NT2/D1 (cell line): ENCODE measurements around the gene ZNF469.
A peak's percentile ranks its signal among the peaks of the same experiment; 100 is the strongest.
"Not testable (repeated sequence)": the region's sequence is repeated elsewhere in the genome, so short reads cannot be mapped to it uniquely, and the experiment has no call there.

Experiments
- DNase-seq: peaks from one replicate; pipeline ENCODE4 v3.0.0-alpha.2; 2011; ENCODE audit warnings: low read depth, low spot score
- H3K27me3 ChIP-seq: 2 replicates; pipeline ENCODE4 v1.6.0; 2011; ENCODE audit warnings: mild to moderate bottlenecking; ENCODE audit not compliant: insufficient read length, insufficient read depth
- H3K36me3 ChIP-seq: 2 replicates; pipeline ENCODE4 v1.6.1; 2011; ENCODE audit warnings: mild to moderate bottlenecking, low read length, mixed read lengths; ENCODE audit not compliant: insufficient read depth, insufficient read length
- H3K4me1 ChIP-seq: 2 replicates; pipeline ENCODE4 v1.5.1; 2011; ENCODE audit not compliant: insufficient read depth, insufficient read length
- H3K4me3 ChIP-seq: 2 replicates; pipeline ENCODE4 v1.5.1; 2011; ENCODE audit warnings: low read depth; ENCODE audit not compliant: insufficient read length
- H3K9ac ChIP-seq: 2 replicates; pipeline ENCODE4 v1.6.0; 2011; ENCODE audit warnings: low read depth; ENCODE audit not compliant: insufficient read length
- H3K9me3 ChIP-seq: 2 replicates; pipeline ENCODE4 v1.5.1; 2011; ENCODE audit warnings: mild to moderate bottlenecking, low read length; ENCODE audit not compliant: insufficient read depth
- SUZ12 ChIP-seq: IDR thresholded peaks from 2 replicates; pipeline ENCODE4 v1.6.1; 2011; ENCODE audit not compliant: insufficient read length, insufficient read depth; ENCODE audit errors: extremely low read depth
- YY1 ChIP-seq: IDR thresholded peaks from 2 replicates; pipeline ENCODE4 v1.6.1; 2011; ENCODE audit not compliant: insufficient read length, insufficient read depth
- ZNF274 ChIP-seq: IDR thresholded peaks from 2 replicates; pipeline ENCODE4 v1.6.1; 2011; ENCODE audit warnings: mild to moderate bottlenecking, low read depth, low read length

The ZNF469 gene

GRCh38 chr16:88406096-88407041 lies 23.6 kb downstream of the ZNF469 start:
- Histone ChIP-seq H3K9ac (no peak overlapping the region), H3K36me3 (no peaks in the 10 kb centered on the region), H3K4me3 (no peak overlapping the region), H3K27me3 (no peaks in the 10 kb centered on the region), H3K9me3 (no peaks in the 10 kb centered on the region), H3K4me1 (peaks cover 7% of the 10 kb centered on the region)
- no peak for DNase-seq
- TF ChIP-seq SUZ12, result no peak
- no peak for TF ChIP-seq YY1
- no peak for TF ChIP-seq ZNF274

GRCh38 chr16:88407042-88407420 lies 24.3 kb downstream of the ZNF469 start:
- no peaks in the 10 kb centered on the region for H3K36me3 ChIP-seq
- no peak for TF ChIP-seq ZNF274
- TF ChIP-seq SUZ12, result no peak
- TF ChIP-seq YY1, result no peak
- H3K4me3 ChIP-seq, result no peak overlapping the region
- no peak for DNase-seq
- no peaks in the 10 kb centered on the region for H3K9me3 ChIP-seq
- no peak overlapping the region for H3K9ac ChIP-seq
- no peaks in the 10 kb centered on the region for H3K27me3 ChIP-seq
- peaks cover 7% of the 10 kb centered on the region for H3K4me1 ChIP-seq

- no peak overlapping the region for H3K9ac ChIP-seq
- no peaks in the 10 kb centered on the region for H3K27me3 ChIP-seq
- H3K4me3 ChIP-seq, result no peak overlapping the region
- TF ChIP-seq YY1 (no peak), SUZ12 (no peak), ZNF274 (no peak)
- peaks cover 7% of the 10 kb centered on the region for H3K4me1 ChIP-seq
- no peaks in the 10 kb centered on the region for H3K9me3 ChIP-seq
- no peaks in the 10 kb centered on the region for H3K36me3 ChIP-seq
- DNase-seq, result no peak
Measured at GRCh38 chr16:88407807-88408206, 25.0 kb downstream of the ZNF469 start.

GRCh38 chr16:88408561-88409142 lies 25.9 kb downstream of the ZNF469 start:
- Histone ChIP-seq H3K4me1 (peaks cover 7% of the 10 kb centered on the region), H3K4me3 (no peak overlapping the region), H3K27me3 (no peaks in the 10 kb centered on the region), H3K9me3 (no peaks in the 10 kb centered on the region), H3K9ac (peak overlapping the region; percentile 43), H3K36me3 (no peaks in the 10 kb centered on the region)
- TF ChIP-seq SUZ12, result no peak
- no peak for TF ChIP-seq ZNF274
- no peak for DNase-seq

- H3K27me3 ChIP-seq, result no peaks in the 10 kb centered on the region
- H3K9ac ChIP-seq, result no peak overlapping the region
- TF ChIP-seq YY1, result no peak
- no peak for TF ChIP-seq SUZ12
- no peak for TF ChIP-seq ZNF274
- H3K9me3 ChIP-seq, result no peaks in the 10 kb centered on the region
- H3K4me1 ChIP-seq, result peaks cover 7% of the 10 kb centered on the region
- H3K36me3 ChIP-seq, result no peaks in the 10 kb centered on the region
- no peak overlapping the region for H3K4me3 ChIP-seq
- DNase-seq, result no peak
Measured at GRCh38 chr16:88409296-88410065, 26.7 kb downstream of the ZNF469 start.

GRCh38 chr16:88410297-88410968 lies 27.7 kb downstream of the ZNF469 start:
- H3K4me1 ChIP-seq, H3K36me3 ChIP-seq, H3K27me3 ChIP-seq, DNase-seq, H3K4me3 ChIP-seq, H3K9me3 ChIP-seq, H3K9ac ChIP-seq: not testable (repeated sequence)
